HepG2 (cell line): ENCODE measurements around the gene ABHD15. TPM values are rescaled to one million over a fixed set of nuclear protein-coding genes. Genes with fewer than 3 reads are reported as not detected.
A peak's percentile ranks its signal among the peaks of the same experiment; 100 is the strongest.

Source experiments
- CCAR2 ChIP-seq: fragments of 200-400 bp; formaldehyde crosslinking; optimal IDR thresholded peaks from 2 replicates; pipeline ENCODE3; 2018; ENCODE audit warnings: low read depth, mild to moderate bottlenecking, low read length, moderate library complexity
- CEBPG ChIP-seq: IDR thresholded peaks from 2 replicates; pipeline ENCODE4 v1.6.1; 2016
- DDIT3 ChIP-seq: sonication (generic); formaldehyde crosslinking; IDR thresholded peaks from 2 replicates; pipeline ENCODE4 v1.4.0; 2020; ENCODE audit warnings: mild to moderate bottlenecking, missing genetic modification reagents
- DMAP1 ChIP-seq: IDR thresholded peaks from 2 replicates; pipeline ENCODE4 v1.6.1; 2016
- DPF2 ChIP-seq: sonication (generic); formaldehyde crosslinking; IDR thresholded peaks from 2 replicates; pipeline ENCODE4 v1.4.0; 2020; ENCODE audit warnings: mild to moderate bottlenecking, low read depth, missing genetic modification reagents, borderline replicate concordance
- DZIP1 ChIP-seq: sonication (generic); formaldehyde crosslinking; IDR thresholded peaks from 2 replicates; pipeline ENCODE4 v1.5.0; 2020; ENCODE audit warnings: mild to moderate bottlenecking, missing genetic modification reagents
- HOXA7 ChIP-seq: sonication (generic); formaldehyde crosslinking; IDR thresholded peaks from 2 replicates; pipeline ENCODE4 v1.8.1; 2022; ENCODE audit warnings: mild to moderate bottlenecking, missing genetic modification reagents, moderate library complexity
- LBX2 ChIP-seq: sonication (generic); formaldehyde crosslinking; IDR thresholded peaks from 2 replicates; pipeline ENCODE4 v1.5.0; 2020; ENCODE audit warnings: missing genetic modification reagents, mild to moderate bottlenecking, borderline replicate concordance
- MEIS2 ChIP-seq: sonication (generic); formaldehyde crosslinking; IDR thresholded peaks from 2 replicates; pipeline ENCODE4 v1.9.0; 2021; ENCODE audit warnings: mild to moderate bottlenecking, missing genetic modification reagents
- MNT ChIP-seq: fragments of 450-650 bp; IDR thresholded peaks from 2 replicates; pipeline ENCODE4 v1.6.1; 2016
- MXD4 ChIP-seq: IDR thresholded peaks from 2 replicates; pipeline ENCODE4 v1.6.1; 2016; ENCODE audit warnings: mild to moderate bottlenecking, missing biosample characterization, missing genetic modification reagents
- NFIB ChIP-seq: sonication (generic); formaldehyde crosslinking; IDR thresholded peaks from 2 replicates; pipeline ENCODE4 v1.9.0; 2021; ENCODE audit warnings: missing genetic modification reagents, mild to moderate bottlenecking, borderline replicate concordance
- RFX3 ChIP-seq: IDR thresholded peaks from 2 replicates; pipeline ENCODE4 v1.6.1; 2016; ENCODE audit warnings: missing biosample characterization, missing genetic modification reagents
- TP53 ChIP-seq: sonication (generic); formaldehyde crosslinking; conservative IDR thresholded peaks from 2 replicates; pipeline ENCODE4 v1.4.0; 2020; ENCODE audit warnings: missing genetic modification reagents
- ZEB1 ChIP-seq: IDR thresholded peaks from 2 replicates; pipeline ENCODE4 v1.6.1; 2012; ENCODE audit warnings: mild to moderate bottlenecking, low read depth, inconsistent platforms; ENCODE audit not compliant: insufficient replicate concordance
- ZFP36 ChIP-seq: fragments of 150-350 bp; IDR thresholded peaks from 2 replicates; pipeline ENCODE4 v1.6.1; 2018; ENCODE audit warnings: borderline replicate concordance, low read length, low read depth; ENCODE audit not compliant: partially characterized antibody
- ZFP37 ChIP-seq: sonication (generic); formaldehyde crosslinking; IDR thresholded peaks from 2 replicates; pipeline ENCODE4 v1.4.0; 2020; ENCODE audit warnings: missing genetic modification reagents, borderline replicate concordance
- ZFYVE20 ChIP-seq: sonication (generic); formaldehyde crosslinking; IDR thresholded peaks from 2 replicates; pipeline ENCODE4 v1.8.0; 2023; ENCODE audit warnings: low read depth, mild to moderate bottlenecking, moderate library complexity, missing genetic modification reagents, borderline replicate concordance
- ZNF350 ChIP-seq: sonication (generic); formaldehyde crosslinking; IDR thresholded peaks from 2 replicates; pipeline ENCODE4 v1.4.0; 2020; ENCODE audit warnings: mild to moderate bottlenecking, low read depth, missing genetic modification reagents, borderline replicate concordance
- ZNF430 ChIP-seq: sonication (generic); formaldehyde crosslinking; IDR thresholded peaks from 2 replicates; pipeline ENCODE4 v1.9.0; 2021; ENCODE audit warnings: mild to moderate bottlenecking, missing genetic modification reagents
- ZNF549 ChIP-seq: sonication (generic); formaldehyde crosslinking; IDR thresholded peaks from 2 replicates; pipeline ENCODE4 v1.5.0; 2020; ENCODE audit warnings: missing genetic modification reagents
- ZNF672 ChIP-seq: sonication (generic); formaldehyde crosslinking; IDR thresholded peaks from 2 replicates; pipeline ENCODE4 v1.8.1; 2022; ENCODE audit warnings: missing genetic modification reagents
- ZSCAN22 ChIP-seq: sonication (generic); formaldehyde crosslinking; IDR thresholded peaks from 2 replicates; pipeline ENCODE4 v1.4.0; 2020; ENCODE audit warnings: mild to moderate bottlenecking, missing genetic modification reagents
- polyA plus RNA-seq, 8 experiments: library from polyadenylated mRNA; depleted of rRNA in 3 of 8; stranded (reverse) in 7 of 8; unstranded in 1 of 8; fragments of >200 nt; fragmentation: Illumina TruSeq in 4 of 8; extraction: Trizol in 4 of 8; gene quantifications; 2 replicates each; pipeline versions ENCODE4 v1.2.1 to v1.2.3, GENCODE V29; 2011 to 2016; ENCODE audit warnings: low read depth in 4 of 8, missing spikeins in 1 of 8, mixed read lengths in 1 of 8; ENCODE audit not compliant: insufficient read depth in 1 of 8
- total RNA-seq, 5 experiments: library from RNA; depleted of rRNA; stranded (reverse); fragments of >200 nt; fragmentation: Illumina TruSeq; extraction: Trizol; gene quantifications; 2 replicates each; pipeline ENCODE4 v1.2.3, GENCODE V29; 2016; ENCODE audit warnings: low read depth in 1 of 5
- TF ChIP-seq, protein P1 (sequence below): sonication (generic); formaldehyde crosslinking; conservative IDR thresholded peaks from 2 replicates; pipeline ENCODE4 v1.4.0; 2020; ENCODE audit warnings: missing genetic modification reagents

ABHD15 gene
- total and polyA plus RNA-seq, 2 of the 13 experiments (the other 11 are each of a cell fraction or from before 2014, with no cell fraction given) = 2.4 to 7.7 TPM

GRCh38 chr17:29574732-29575510 lies 8.1 kb upstream of the ABHD15 start (continued):
- TF ChIP-seq DMAP1 (CRISPR knock-in tag) (peak; percentile 61; the same call in 1 of the 2 replicates), ZFP37 (CRISPR knock-in tag) (no peak), DPF2 (CRISPR knock-in tag) (peak; percentile 67; the same call in 1 of the 2 replicates), MNT (no peak), MEIS2 (CRISPR knock-in tag) (no peak), DDIT3 (CRISPR knock-in tag) (no peak), ZEB1 (no peak), ZFP36 (no peak), HOXA7 (CRISPR knock-in tag) (no peak), RFX3 (CRISPR knock-in tag) (no peak), ZSCAN22 (CRISPR knock-in tag) (no peak), CCAR2 (no peak), LBX2 (CRISPR knock-in tag) (no peak), ZFYVE20 (no peak), CEBPG (CRISPR knock-in tag) (no peak), ZNF430 (no peak), ZNF549 (CRISPR knock-in tag) (no peak), MXD4 (CRISPR knock-in tag) (peak; percentile 63), NFIB (no peak), TP53 (no peak), ZNF350 (CRISPR knock-in tag) (peak; percentile 85), DZIP1 (CRISPR knock-in tag) (no peak), ZNF672 (CRISPR knock-in tag) (no peak)
- TF ChIP-seq, protein P1, sequence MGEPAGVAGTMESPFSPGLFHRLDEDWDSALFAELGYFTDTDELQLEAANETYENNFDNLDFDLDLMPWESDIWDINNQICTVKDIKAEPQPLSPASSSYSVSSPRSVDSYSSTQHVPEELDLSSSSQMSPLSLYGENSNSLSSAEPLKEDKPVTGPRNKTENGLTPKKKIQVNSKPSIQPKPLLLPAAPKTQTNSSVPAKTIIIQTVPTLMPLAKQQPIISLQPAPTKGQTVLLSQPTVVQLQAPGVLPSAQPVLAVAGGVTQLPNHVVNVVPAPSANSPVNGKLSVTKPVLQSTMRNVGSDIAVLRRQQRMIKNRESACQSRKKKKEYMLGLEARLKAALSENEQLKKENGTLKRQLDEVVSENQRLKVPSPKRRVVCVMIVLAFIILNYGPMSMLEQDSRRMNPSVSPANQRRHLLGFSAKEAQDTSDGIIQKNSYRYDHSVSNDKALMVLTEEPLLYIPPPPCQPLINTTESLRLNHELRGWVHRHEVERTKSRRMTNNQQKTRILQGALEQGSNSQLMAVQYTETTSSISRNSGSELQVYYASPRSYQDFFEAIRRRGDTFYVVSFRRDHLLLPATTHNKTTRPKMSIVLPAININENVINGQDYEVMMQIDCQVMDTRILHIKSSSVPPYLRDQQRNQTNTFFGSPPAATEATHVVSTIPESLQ (CRISPR knock-in tag) = no peak
